Upper lobe of right lung (tissue), 1 donor: ENCODE results near the gene PLEKHH2. TPM values are rescaled to one million over a fixed set of nuclear protein-coding genes. Genes with fewer than 3 reads are reported as not detected.

Experiments
- ATAC-seq: fragments of 200-7000 bp; cut with Tn5 transposase; one replicate; pipeline ENCODE4 v1.9.1; 2020; ENCODE audit warnings: mild to moderate bottlenecking, moderate library complexity
- DNase-seq: peaks from one replicate; pipeline ENCODE4 v3.0.0-alpha.2; 2020
- H3K27ac ChIP-seq: fragments of 200-600 bp; one replicate; pipeline ENCODE4 v1.8.0; 2022
- H3K27me3 ChIP-seq: fragments of 200-600 bp; one replicate; pipeline ENCODE4 v1.8.0; 2022; ENCODE audit warnings: mild to moderate bottlenecking
- H3K36me3 ChIP-seq: fragments of 200-600 bp; one replicate; pipeline ENCODE4 v1.8.0; 2022
- H3K4me1 ChIP-seq: fragments of 200-600 bp; one replicate; pipeline ENCODE4 v1.8.0; 2022
- H3K4me3 ChIP-seq: fragments of 200-600 bp; one replicate; pipeline ENCODE4 v1.8.0; 2022; ENCODE audit warnings: mild to moderate bottlenecking
- H3K9me3 ChIP-seq: fragments of 200-600 bp; one replicate; pipeline ENCODE4 v1.8.0; 2022
- intact Hi-C: fragments of 100-400 bp; cut with DNase I; formaldehyde crosslinking; loops from one replicate; pipeline ENCODE4 v1.11.0; 2022
- total RNA-seq: library from RNA; stranded (reverse); fragmentation: NEBNext Ultra II Directional; extraction: Animal tissue kit (Norgen Biotek cat#: 25700); gene quantifications from one replicate; pipeline ENCODE4 v1.2.1, GENCODE V29; 2021
- TF ChIP-seq, protein P1 (sequence below): fragments of 200-600 bp; IDR thresholded peaks from one replicate; pipeline ENCODE4 v1.8.0; 2022; ENCODE audit warnings: antibody characterized with exemption
- donor health status: DM: no; HTN: yes; CAD: no; lungs with severe emphysema.

Gene PLEKHH2
- total RNA-seq, 1 donor from 2014 or later, result 53.8 TPM

DNA sequence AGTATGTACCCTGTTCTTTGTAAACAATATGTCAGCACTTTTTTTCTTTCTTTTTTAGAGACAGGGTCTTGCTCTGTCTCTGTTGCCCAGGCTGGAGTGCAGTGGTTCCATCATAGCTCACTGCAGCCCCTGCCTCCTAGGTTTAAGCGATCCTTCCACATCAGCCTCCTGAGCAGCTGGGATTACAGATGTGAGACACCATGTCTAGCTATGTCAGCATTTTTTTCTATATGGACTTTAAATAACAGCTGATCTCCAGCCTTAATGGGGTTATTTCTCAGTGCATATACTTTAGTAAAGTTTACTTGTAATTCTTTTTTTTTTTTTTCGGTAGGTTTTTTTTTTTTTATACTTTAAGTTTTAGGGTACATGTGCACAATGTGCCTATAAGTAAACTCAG, 174.9 kb downstream of the PLEKHH2 start:
- TF ChIP-seq, protein P1, sequence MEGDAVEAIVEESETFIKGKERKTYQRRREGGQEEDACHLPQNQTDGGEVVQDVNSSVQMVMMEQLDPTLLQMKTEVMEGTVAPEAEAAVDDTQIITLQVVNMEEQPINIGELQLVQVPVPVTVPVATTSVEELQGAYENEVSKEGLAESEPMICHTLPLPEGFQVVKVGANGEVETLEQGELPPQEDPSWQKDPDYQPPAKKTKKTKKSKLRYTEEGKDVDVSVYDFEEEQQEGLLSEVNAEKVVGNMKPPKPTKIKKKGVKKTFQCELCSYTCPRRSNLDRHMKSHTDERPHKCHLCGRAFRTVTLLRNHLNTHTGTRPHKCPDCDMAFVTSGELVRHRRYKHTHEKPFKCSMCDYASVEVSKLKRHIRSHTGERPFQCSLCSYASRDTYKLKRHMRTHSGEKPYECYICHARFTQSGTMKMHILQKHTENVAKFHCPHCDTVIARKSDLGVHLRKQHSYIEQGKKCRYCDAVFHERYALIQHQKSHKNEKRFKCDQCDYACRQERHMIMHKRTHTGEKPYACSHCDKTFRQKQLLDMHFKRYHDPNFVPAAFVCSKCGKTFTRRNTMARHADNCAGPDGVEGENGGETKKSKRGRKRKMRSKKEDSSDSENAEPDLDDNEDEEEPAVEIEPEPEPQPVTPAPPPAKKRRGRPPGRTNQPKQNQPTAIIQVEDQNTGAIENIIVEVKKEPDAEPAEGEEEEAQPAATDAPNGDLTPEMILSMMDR, result no peak

DNA sequence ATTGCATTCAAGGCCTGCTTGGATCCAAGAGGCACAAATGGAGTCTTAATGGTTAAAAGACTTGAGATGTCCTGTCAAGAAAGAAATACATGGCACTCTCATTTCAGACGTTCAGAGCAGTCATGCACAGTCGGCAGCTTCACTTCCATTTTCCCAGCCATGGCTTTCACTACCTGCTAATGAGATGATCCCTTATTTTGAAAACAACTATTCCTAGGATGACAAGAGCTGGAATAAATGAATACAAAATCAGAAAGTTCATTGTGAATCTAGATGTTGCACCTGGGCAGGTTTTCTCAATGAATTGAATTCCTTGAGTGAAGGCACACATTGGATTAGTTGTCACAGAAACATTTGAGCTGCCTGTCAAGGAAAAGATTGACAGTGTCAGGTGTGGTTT, 175.9 kb downstream of the PLEKHH2 start:
- DNase-seq, result no peak
- ATAC-seq, result no peak

More for the DNA sequence above, 174.9 kb downstream of the PLEKHH2 start:
- no peak for ATAC-seq
- Histone ChIP-seq H3K27me3 (no peaks in the 10 kb centered on the region), H3K27ac (no peak overlapping the region), H3K36me3 (peaks cover 26% of the 10 kb centered on the region), H3K4me1 (no peaks in the 10 kb centered on the region), H3K4me3 (no peak overlapping the region), H3K9me3 (no peaks in the 10 kb centered on the region)
- intact Hi-C loops, result no loop called here
- DNase-seq, result no peak

DNA sequence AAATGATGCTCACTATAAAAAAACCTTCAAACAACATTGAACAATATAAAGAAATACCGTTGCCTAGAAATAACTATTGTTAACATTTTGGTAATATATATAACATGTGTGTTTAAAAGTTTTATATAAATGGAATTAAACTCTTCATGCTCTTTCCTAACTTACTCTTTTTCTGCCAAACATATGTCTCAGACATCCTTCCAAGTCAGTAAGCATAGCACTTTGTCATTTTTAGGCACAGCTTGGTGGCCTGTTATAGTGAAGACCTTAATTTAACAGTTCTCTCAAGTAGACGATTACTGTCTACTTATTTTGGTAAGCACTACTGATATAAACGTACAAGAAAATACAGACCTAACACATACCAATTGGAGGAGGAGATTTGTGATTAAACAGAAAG, 177.7 kb downstream of the PLEKHH2 start:
- H3K9me3 ChIP-seq, result no peaks in the 10 kb centered on the region
- intact Hi-C loops, result no loop called here
- H3K4me3 ChIP-seq, result no peak overlapping the region

More for the DNA sequence above, 175.9 kb downstream of the PLEKHH2 start:
- no peaks in the 10 kb centered on the region for H3K9me3 ChIP-seq
- H3K27ac ChIP-seq, result no peak overlapping the region
- no peaks in the 10 kb centered on the region for H3K27me3 ChIP-seq
- TF ChIP-seq, protein P1, result no peak
- H3K4me1 ChIP-seq, result no peaks in the 10 kb centered on the region
- intact Hi-C loops, result no loop called here
- no peak overlapping the region for H3K4me3 ChIP-seq
- H3K36me3 ChIP-seq, result peaks cover 17% of the 10 kb centered on the region

More for the DNA sequence above, 177.7 kb downstream of the PLEKHH2 start:
- TF ChIP-seq, protein P1, result no peak
- Histone ChIP-seq H3K4me1 (no peaks in the 10 kb centered on the region), H3K36me3 (peaks cover 17% of the 10 kb centered on the region), H3K27me3 (no peaks in the 10 kb centered on the region), H3K27ac (no peak overlapping the region)
- ATAC-seq (no peak), DNase-seq (no peak)

Other genes with a start within 250 kb of the PLEKHH2 start
- 32.9 TPM for gene THADA, start 41.2 kb upstream of the PLEKHH2 start, total RNA-seq
- gene C1GALT1C1L, start 39.2 kb downstream of the PLEKHH2 start, total RNA-seq, result 0.35 TPM
- gene DYNC2LI1, start 136.8 kb downstream of the PLEKHH2 start, total RNA-seq, result 22.4 TPM
- not detected for gene ABCG5, start 201.6 kb downstream of the PLEKHH2 start, total RNA-seq
- gene ABCG8, start 201.7 kb downstream of the PLEKHH2 start, total RNA-seq, result not detected